IMR-90 (cell line): ENCODE data around the gene KAT2A. TPM values are rescaled to one million over a fixed set of nuclear protein-coding genes. Genes with fewer than 3 reads are reported as not detected.

Experiments
- ATAC-seq: fragments of 200-7000 bp; cut with Tn5 transposase; 2 replicates; pipeline ENCODE4 v1.9.1; 2020; ENCODE audit warnings: low read depth, mild to moderate bottlenecking, moderate library complexity
- BruUV-seq: library from RNA; stranded (reverse); fragments of 400-500 nt; replicated peaks from 2 replicates; lab custom pipeline; 2021; lab: Mats Ljungman, UMichigan
- CTCF ChIA-PET: fragments of 300-600 bp; formaldehyde crosslinking; extraction: SDS; loops from one replicate; lab custom pipeline; 2021; ENCODE audit warnings: antibody characterized with exemption; lab: Yijun Ruan, JAX
- POLR2A ChIA-PET: fragments of 300-600 bp; sonication (Branson Sonifier 250); formaldehyde crosslinking; loops from one replicate; lab custom pipeline; 2022; ENCODE audit warnings: antibody characterized with exemption; ENCODE audit not compliant: unreplicated experiment; lab: Charles Lee
- DNase-seq: peaks from one replicate; pipeline ENCODE4 v3.0.0; 2013
- H2AFZ ChIP-seq: replicated peaks from 2 replicates; pipeline ENCODE3; 2013; ENCODE audit warnings: low read length, mild to moderate bottlenecking; ENCODE audit not compliant: poor library complexity
- H2AK5ac ChIP-seq: 2 replicates; pipeline ENCODE4 v1.6.1; 2013; ENCODE audit warnings: low read depth, low read length, inconsistent platforms
- H2AK9ac ChIP-seq: replicated peaks from 2 replicates; pipeline ENCODE3; 2013; ENCODE audit warnings: mild to moderate bottlenecking, low read depth, low read length, moderate library complexity; ENCODE audit not compliant: poor library complexity
- H2BK120ac ChIP-seq: 2 replicates; pipeline ENCODE4 v1.6.1; 2013; ENCODE audit warnings: low read depth, low read length, inconsistent platforms
- H2BK15ac ChIP-seq: 3 replicates; pipeline ENCODE4 v1.6.1; 2013; ENCODE audit warnings: low read depth, low read length, inconsistent platforms
- H2BK20ac ChIP-seq: 2 replicates; pipeline ENCODE4 v1.6.1; 2013; ENCODE audit warnings: low read depth, mild to moderate bottlenecking, inconsistent platforms, low read length, moderate library complexity
- H2BK5ac ChIP-seq: 2 replicates; pipeline ENCODE4 v1.6.1; 2013; ENCODE audit warnings: mild to moderate bottlenecking, low read depth, low read length, inconsistent platforms; ENCODE audit not compliant: poor library complexity, severe bottlenecking
- H3K14ac ChIP-seq: replicated peaks from 2 replicates; pipeline ENCODE4 v1.6.1; 2013; ENCODE audit warnings: low read depth, low read length, inconsistent platforms
- H3K18ac ChIP-seq: 2 replicates; pipeline ENCODE4 v1.6.1; 2013; ENCODE audit warnings: low read depth, low read length, control low read depth
- H3K23ac ChIP-seq: 2 replicates; pipeline ENCODE4 v1.6.1; 2013; ENCODE audit warnings: low read depth, low read length, inconsistent platforms
- H3K27ac ChIP-seq: 2 replicates; pipeline ENCODE4 v1.5.1; 2013; ENCODE audit warnings: mild to moderate bottlenecking, control low read depth, low read length; ENCODE audit not compliant: insufficient read depth
- H3K27me3 ChIP-seq: 2 replicates; pipeline ENCODE4 v1.6.1; 2013; ENCODE audit warnings: low read length; ENCODE audit not compliant: control insufficient read depth, insufficient read depth
- H3K36me3 ChIP-seq: 2 replicates; pipeline ENCODE4 v1.6.1; 2013; ENCODE audit warnings: low read length, mixed read lengths; ENCODE audit not compliant: control insufficient read depth, insufficient read depth
- H3K4ac ChIP-seq: 2 replicates; pipeline ENCODE4 v1.6.1; 2013; ENCODE audit warnings: low read depth, low read length, inconsistent platforms
- H3K4me1 ChIP-seq: 2 replicates; pipeline ENCODE4 v1.6.1; 2013; ENCODE audit warnings: low read length, mixed read lengths; ENCODE audit not compliant: control insufficient read depth, insufficient read depth
- H3K4me2 ChIP-seq: 2 replicates; pipeline ENCODE4 v1.6.1; 2013; ENCODE audit warnings: low read depth, mild to moderate bottlenecking, control low read depth, low read length, moderate library complexity
- H3K4me3 ChIP-seq: 2 replicates; pipeline ENCODE4 v1.5.1; 2013; ENCODE audit warnings: low read depth, mild to moderate bottlenecking, control low read depth, low read length, moderate library complexity; ENCODE audit not compliant: insufficient read depth
- H3K56ac ChIP-seq: 2 replicates; pipeline ENCODE4 v1.6.1; 2013; ENCODE audit warnings: low read length, inconsistent platforms; ENCODE audit not compliant: insufficient read depth; ENCODE audit errors: extremely low read depth
- H3K79me1 ChIP-seq, 2 experiments: 2 replicates each; pipeline ENCODE4 v1.6.1; 2013; ENCODE audit warnings: low read length in 2 of 2, inconsistent platforms in 1 of 2, low read depth in 1 of 2
- H3K9ac ChIP-seq: 2 replicates; pipeline ENCODE4 v1.6.1; 2013; ENCODE audit warnings: low read depth, low read length, control low read depth
- H3K9me1 ChIP-seq: 2 replicates; pipeline ENCODE4 v1.6.1; 2013; ENCODE audit warnings: low read length, inconsistent platforms; ENCODE audit not compliant: insufficient read depth
- H3K9me3 ChIP-seq: 2 replicates; pipeline ENCODE4 v1.6.1; 2013; ENCODE audit warnings: low read length; ENCODE audit not compliant: control insufficient read depth, insufficient read depth
- H4K20me1 ChIP-seq: 2 replicates; pipeline ENCODE4 v1.6.1; 2013; ENCODE audit warnings: low read length, inconsistent platforms; ENCODE audit not compliant: insufficient read depth
- H4K5ac ChIP-seq: 2 replicates; pipeline ENCODE4 v1.6.1; 2013; ENCODE audit warnings: mild to moderate bottlenecking, low read depth, low read length, control low read depth
- H4K8ac ChIP-seq, 2 experiments: 2 replicates each; pipeline ENCODE4 v1.6.1; 2013; ENCODE audit warnings: low read depth in 2 of 2, low read length in 2 of 2, control low read depth in 1 of 2, inconsistent platforms in 1 of 2
- H4K91ac ChIP-seq: 2 replicates; pipeline ENCODE4 v1.6.1; 2013; ENCODE audit warnings: low read depth, low read length, inconsistent platforms; ENCODE audit not compliant: insufficient read depth
- BHLHE40 ChIP-seq: fragments of 150-350 bp; IDR thresholded peaks from 2 replicates; pipeline ENCODE4 v1.6.1; 2016; ENCODE audit warnings: mild to moderate bottlenecking, low read depth, low read length
- CHD1 ChIP-seq: IDR thresholded peaks from 2 replicates; pipeline ENCODE4 v1.6.1; 2012; ENCODE audit warnings: low read depth, low read length, improper control_type of control experiment
- CTCF ChIP-seq: conservative IDR thresholded peaks from 2 replicates; pipeline ENCODE4 v1.5.1; 2012; ENCODE audit warnings: mild to moderate bottlenecking, low read depth, low read length, improper control_type of control experiment
- MAFK ChIP-seq: IDR thresholded peaks from 2 replicates; pipeline ENCODE4 v1.6.1; 2012; ENCODE audit warnings: low read depth, low read length, improper control_type of control experiment
- MXI1 ChIP-seq: IDR thresholded peaks from 2 replicates; pipeline ENCODE4 v1.6.1; 2012; ENCODE audit warnings: low read depth, mild to moderate bottlenecking, low read length, moderate library complexity, borderline replicate concordance
- RFX5 ChIP-seq: IDR thresholded peaks from 2 replicates; pipeline ENCODE4 v1.8.0; 2012; ENCODE audit warnings: low read depth, mild to moderate bottlenecking, low read length, moderate library complexity
- SMC3 ChIP-seq: fragments of 150-350 bp; IDR thresholded peaks from 2 replicates; pipeline ENCODE4 v1.6.1; 2016; ENCODE audit warnings: low read depth, mild to moderate bottlenecking, antibody characterized with exemption, low read length, moderate library complexity
- WGBS, 2 experiments: methylation state at CpG; one replicate each; pipeline versions ENCODE4 v1.1.5 to v1.1.7; 2013; ENCODE audit warnings: missing lambda C conversion rate in 2 of 2; ENCODE audit not compliant: insufficient read length in 1 of 2; ENCODE audit errors: extremely low coverage in 2 of 2; 5-methylcytosine and 5-hydroxymethylcytosine counted together
- dilution Hi-C: fragments of 300-500 bp; cut with HindIII; formaldehyde crosslinking; loops from one replicate; pipeline ENCODE4 v1.14.3; 2018; ENCODE audit warnings: low sequenced_read_pairs; ENCODE audit not compliant: unreplicated experiment
- in situ Hi-C: fragments of 300-500 bp; cut with MboI; formaldehyde crosslinking; loops from 3 replicates; pipeline ENCODE4 v1.14.3; 2019; ENCODE audit warnings: low sequenced_read_pairs, inconsistent platforms, mixed read lengths
- intact Hi-C: fragments of 100-400 bp; cut with micrococcal nuclease; formaldehyde crosslinking; loops from 2 replicates; pipeline ENCODE4 v1.10.0; 2022
- polyA plus RNA-seq, 3 experiments: library from polyadenylated mRNA; depleted of rRNA; stranded (reverse); fragments of >200 nt; gene quantifications; 2 replicates each; pipeline ENCODE4 v1.2.3, GENCODE V29; 2012; ENCODE audit warnings: low replicate concordance in 1 of 3
- total RNA-seq: library from RNA; depleted of rRNA; stranded (reverse); fragments of >200 nt; gene quantifications from 2 replicates; pipeline ENCODE4 v1.2.3, GENCODE V29; 2012
- TF ChIP-seq, protein P1 (sequence below): fragments of 150-350 bp; IDR thresholded peaks from 2 replicates; pipeline ENCODE4 v1.6.1; 2016; ENCODE audit warnings: low read depth, mild to moderate bottlenecking, low read length, moderate library complexity, borderline replicate concordance

Gene KAT2A
- total and polyA plus RNA-seq, 2 of the 4 experiments (the other 2 are of a cell fraction): 6.3 to 28.2 TPM

DNA sequence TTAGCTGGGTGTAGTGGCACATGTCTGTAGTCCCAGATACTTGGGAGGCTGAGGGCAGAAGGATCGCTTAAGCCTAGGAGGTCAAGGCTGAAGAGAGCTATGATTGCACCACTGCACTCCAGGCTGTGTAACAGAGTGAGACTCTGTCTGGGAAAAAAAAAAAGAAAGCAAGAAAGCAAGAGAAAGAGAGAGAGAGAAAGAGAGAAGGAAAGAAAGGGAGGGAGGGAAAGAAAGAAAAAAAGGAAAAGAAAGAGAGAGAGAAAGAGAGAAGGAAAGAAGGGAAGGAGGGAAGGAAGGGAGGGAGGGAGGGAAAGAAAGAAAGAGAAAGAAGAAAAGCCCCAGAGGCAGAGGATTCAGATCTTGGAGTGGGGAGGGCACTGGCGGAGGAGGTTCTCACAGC lies 15.2 kb downstream of the KAT2A start:
- Histone ChIP-seq H2BK5ac (no peak overlapping the region), H3K18ac (no peak overlapping the region), H2BK120ac (no peak overlapping the region), H3K9ac (no peak overlapping the region), H2AFZ (no peak overlapping the region), H3K27me3 (peaks cover 8% of the 10 kb centered on the region), H2BK15ac (no peak overlapping the region), H3K4me3 (no peak overlapping the region), H2BK20ac (no peak overlapping the region), H3K4ac (no peak overlapping the region), H3K36me3 (no peaks in the 10 kb centered on the region), H3K9me3 (no peaks in the 10 kb centered on the region), H3K9me1 (peaks cover 4% of the 10 kb centered on the region; the same call in 1 of the 2 replicates), H4K8ac (no peak overlapping the region), H3K56ac (no peak overlapping the region), H3K4me2 (no peak overlapping the region), H3K4me1 (0 out of 2 replicates have a peak, but pooled peaks cover 2% of the 10 kb centered on the region), H3K27ac (no peak overlapping the region), H3K79me1 (no peaks in the 10 kb centered on the region), H2AK5ac (no peak overlapping the region), H3K14ac (no peak overlapping the region), H2AK9ac (no peak overlapping the region), H4K91ac (no peak overlapping the region), H4K20me1 (no peaks in the 10 kb centered on the region), H3K23ac (no peak overlapping the region), H4K5ac (no peak overlapping the region)
- intact Hi-C loops: no loop called here
- ChIA-PET CTCF (no interaction called here), POLR2A (interaction anchor here (0.5 kb wide), 1 partner anchor 316 kb away, joined by 5 read pairs; no protein-coding TSS in a partner anchor)
- DNase-seq: no peak
- TF ChIP-seq BHLHE40 (no peak), MAFK (no peak), RFX5 (no peak), CTCF (no peak), SMC3 (no peak), CHD1 (no peak), MXI1 (no peak)
- TF ChIP-seq, protein P1, sequence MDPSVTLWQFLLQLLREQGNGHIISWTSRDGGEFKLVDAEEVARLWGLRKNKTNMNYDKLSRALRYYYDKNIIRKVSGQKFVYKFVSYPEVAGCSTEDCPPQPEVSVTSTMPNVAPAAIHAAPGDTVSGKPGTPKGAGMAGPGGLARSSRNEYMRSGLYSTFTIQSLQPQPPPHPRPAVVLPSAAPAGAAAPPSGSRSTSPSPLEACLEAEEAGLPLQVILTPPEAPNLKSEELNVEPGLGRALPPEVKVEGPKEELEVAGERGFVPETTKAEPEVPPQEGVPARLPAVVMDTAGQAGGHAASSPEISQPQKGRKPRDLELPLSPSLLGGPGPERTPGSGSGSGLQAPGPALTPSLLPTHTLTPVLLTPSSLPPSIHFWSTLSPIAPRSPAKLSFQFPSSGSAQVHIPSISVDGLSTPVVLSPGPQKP: no peak
- ATAC-seq: no peak
- no CpG with 5 or more reads among the region's 2 CpGs for WGBS, 2 experiments
- in situ Hi-C loops: no loop called here
- dilution Hi-C loops: no loop called here
- BruUV-seq: no TSS peak
